Effector memory CD4-positive, alpha-beta T cell (primary cell): ENCODE results near the gene CRYBG1.

Experiments
- DNase-seq, 3 donors: peaks; one replicate each; pipeline ENCODE4 v3.0.0-alpha.2; 2020
- H3K27ac ChIP-seq: 2 replicates; pipeline ENCODE4 v1.7.0; 2013; ENCODE audit warnings: mild to moderate bottlenecking, low read length, moderate library complexity; ENCODE audit not compliant: insufficient read depth, poor library complexity, severe bottlenecking
- H3K27me3 ChIP-seq: replicated peaks from 2 replicates; pipeline ENCODE4 v1.7.0; 2013; ENCODE audit warnings: mild to moderate bottlenecking, low read length; ENCODE audit not compliant: insufficient read depth, control insufficient read depth, poor library complexity, severe bottlenecking
- H3K36me3 ChIP-seq: 2 replicates; pipeline ENCODE4 v1.7.0; 2013; ENCODE audit warnings: mild to moderate bottlenecking, low read length, moderate library complexity; ENCODE audit not compliant: control insufficient read depth, insufficient read depth
- H3K4me1 ChIP-seq: 2 replicates; pipeline ENCODE4 v1.7.0; 2013; ENCODE audit warnings: low read length, mild to moderate bottlenecking; ENCODE audit not compliant: control insufficient read depth, insufficient read depth, poor library complexity, severe bottlenecking
- H3K4me3 ChIP-seq: 2 replicates; pipeline ENCODE4 v1.7.0; 2013; ENCODE audit warnings: low read length, low read depth, mild to moderate bottlenecking; ENCODE audit not compliant: insufficient read depth, poor library complexity, severe bottlenecking
- H3K9me3 ChIP-seq: 2 replicates; pipeline ENCODE4 v1.7.0; 2013; ENCODE audit warnings: mild to moderate bottlenecking, low read length, moderate library complexity; ENCODE audit not compliant: control insufficient read depth

CRYBG1 gene

DNA sequence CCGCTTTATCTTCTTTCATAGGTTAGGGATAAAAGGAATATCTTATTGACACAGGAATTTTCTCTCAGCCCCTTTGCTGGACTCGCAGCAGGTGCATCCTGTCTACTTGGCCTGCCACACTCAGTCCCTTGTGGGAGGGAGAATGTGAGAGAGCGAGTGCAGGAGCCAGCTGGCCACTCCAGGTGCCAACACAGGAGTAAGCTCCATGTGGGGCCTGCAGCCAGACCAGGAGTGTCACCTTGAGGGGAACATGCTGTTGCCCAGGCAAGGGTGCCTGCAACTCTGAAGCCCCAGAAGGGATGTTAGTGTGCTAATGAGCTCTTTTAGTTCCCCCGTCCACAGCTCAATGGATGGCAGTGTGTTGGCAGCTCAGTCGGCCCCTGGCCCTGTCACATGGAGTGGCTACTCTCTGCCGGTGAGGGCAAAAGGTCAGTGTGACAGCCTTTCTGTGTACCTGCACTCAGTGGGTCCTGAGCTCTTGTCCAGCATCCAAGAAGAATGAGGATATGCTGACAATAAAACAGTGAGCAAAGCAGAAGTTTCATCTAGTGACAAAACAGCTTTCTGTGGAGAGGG is 57.1 kb downstream of the CRYBG1 start:
- no peaks in the 10 kb centered on the region for H3K9me3 ChIP-seq
- H3K4me3 ChIP-seq, result no peak overlapping the region
- no peaks in the 10 kb centered on the region for H3K27me3 ChIP-seq
- no peaks in the 10 kb centered on the region for H3K4me1 ChIP-seq
- DNase-seq, result no peak
- no peak overlapping the region for H3K27ac ChIP-seq
- H3K36me3 ChIP-seq, result no peaks in the 10 kb centered on the region

DNA sequence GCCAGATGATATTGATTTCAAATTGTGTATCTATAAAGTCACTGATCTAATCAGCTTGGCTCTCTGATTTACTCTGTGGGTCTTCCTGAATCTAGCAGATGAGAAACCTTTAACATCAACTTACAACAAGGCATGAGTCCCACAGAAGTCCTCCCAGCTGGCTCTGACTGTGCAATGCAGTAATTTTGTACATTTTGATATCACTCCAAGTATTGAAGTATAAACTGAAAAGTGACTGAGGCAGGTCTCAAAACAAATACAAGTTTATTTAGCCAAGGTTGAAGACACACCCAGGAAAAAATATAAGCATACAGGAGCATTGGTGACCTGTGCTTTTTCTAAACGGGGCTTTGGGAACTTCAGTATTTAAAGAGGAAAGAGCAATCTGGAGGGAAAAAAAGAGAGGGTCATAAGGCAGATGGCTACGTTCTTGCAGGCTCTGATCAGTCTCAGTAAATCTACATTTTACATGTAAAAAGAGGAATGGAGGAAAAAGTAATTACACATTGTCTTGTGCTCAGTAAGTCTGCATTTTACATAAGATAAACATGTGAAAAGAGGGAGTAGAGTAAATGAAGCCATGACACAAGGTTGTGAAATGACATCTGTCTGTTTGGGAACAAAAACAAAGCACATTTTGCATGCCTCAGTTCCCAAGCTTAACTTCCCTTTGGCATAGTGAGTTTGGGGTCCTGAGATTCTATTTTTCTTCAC is 59.5 kb downstream of the CRYBG1 start:
- Histone ChIP-seq H3K27me3 (no peaks in the 10 kb centered on the region), H3K4me1 (no peaks in the 10 kb centered on the region), H3K4me3 (no peak overlapping the region), H3K9me3 (no peaks in the 10 kb centered on the region), H3K36me3 (no peaks in the 10 kb centered on the region), H3K27ac (no peak overlapping the region)
- no peak for DNase-seq

DNA sequence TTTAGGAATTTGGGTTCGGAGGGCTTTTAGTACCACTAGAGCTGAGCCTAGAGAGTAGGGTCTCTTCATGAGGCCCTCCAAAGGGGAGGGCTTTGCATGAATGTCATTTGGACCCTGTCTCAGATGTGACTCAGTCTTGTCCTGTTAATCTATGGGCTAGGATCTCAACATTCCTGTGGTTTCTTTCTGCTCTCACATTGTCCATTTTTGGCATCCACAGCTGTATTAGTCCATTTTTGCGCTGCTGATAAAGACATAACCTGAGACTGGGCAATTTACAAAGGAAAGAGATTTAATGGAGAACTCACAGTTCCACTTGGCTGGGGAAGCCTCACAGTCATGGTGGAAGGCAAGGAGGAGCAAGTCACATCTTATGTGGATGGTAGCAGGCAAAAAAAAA is 61.0 kb downstream of the CRYBG1 start:
- no peak overlapping the region for H3K4me3 ChIP-seq
- no peaks in the 10 kb centered on the region for H3K36me3 ChIP-seq
- no peaks in the 10 kb centered on the region for H3K9me3 ChIP-seq
- H3K27me3 ChIP-seq, result no peaks in the 10 kb centered on the region
- DNase-seq, result no peak
- H3K27ac ChIP-seq, result no peak overlapping the region
- H3K4me1 ChIP-seq, result no peaks in the 10 kb centered on the region

DNA sequence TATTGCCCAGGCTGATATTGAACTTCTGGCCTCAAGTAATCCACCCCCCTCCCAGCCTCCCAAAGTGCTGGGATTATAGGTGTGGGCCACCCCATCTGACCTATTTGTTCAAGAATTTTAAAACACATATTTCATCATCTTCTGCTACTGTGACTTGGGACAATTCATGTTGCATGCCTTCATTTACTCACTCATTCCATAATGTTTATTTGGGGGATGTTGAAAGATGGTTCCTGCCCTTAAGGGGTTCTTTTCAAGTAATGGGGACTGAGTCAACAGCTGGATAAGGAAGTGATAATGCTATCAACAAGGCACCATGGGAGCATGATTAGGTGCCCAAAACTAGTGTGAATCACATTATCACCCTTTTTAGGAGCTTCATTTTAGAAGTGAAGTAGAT is 62.0 kb downstream of the CRYBG1 start:
- H3K27me3 ChIP-seq, result no peaks in the 10 kb centered on the region
- no peaks in the 10 kb centered on the region for H3K36me3 ChIP-seq
- H3K4me3 ChIP-seq, result no peak overlapping the region
- DNase-seq, result no peak
- no peaks in the 10 kb centered on the region for H3K9me3 ChIP-seq
- H3K4me1 ChIP-seq, result no peaks in the 10 kb centered on the region
- H3K27ac ChIP-seq, result no peak overlapping the region

- Histone ChIP-seq H3K27me3 (no peaks in the 10 kb centered on the region), H3K9me3 (no peaks in the 10 kb centered on the region), H3K36me3 (no peaks in the 10 kb centered on the region), H3K4me3 (no peak overlapping the region), H3K4me1 (no peaks in the 10 kb centered on the region), H3K27ac (no peak overlapping the region)
- DNase-seq, result no peak
Measured at GRCh38 chr6:106425382-106425781, 64.9 kb downstream of the CRYBG1 start.

GRCh38 chr6:106426250-106426970 is 65.9 kb downstream of the CRYBG1 start:
- Histone ChIP-seq H3K27me3 (no peaks in the 10 kb centered on the region), H3K4me3 (no peak overlapping the region), H3K27ac (no peak overlapping the region), H3K9me3 (no peaks in the 10 kb centered on the region), H3K4me1 (no peaks in the 10 kb centered on the region), H3K36me3 (no peaks in the 10 kb centered on the region)
- DNase-seq, result no peak

- Histone ChIP-seq H3K4me1 (no peaks in the 10 kb centered on the region), H3K4me3 (no peak overlapping the region)
Measured at GRCh38 chr6:106430466-106430865, 69.9 kb downstream of the CRYBG1 start.

GRCh38 chr6:106431405-106431804 is 70.9 kb downstream of the CRYBG1 start:
- no peaks in the 10 kb centered on the region for H3K4me1 ChIP-seq
- no peak for DNase-seq

More at GRCh38 chr6:106430466-106430865, 69.9 kb downstream of the CRYBG1 start:
- Histone ChIP-seq H3K9me3 (no peaks in the 10 kb centered on the region), H3K27ac (no peak overlapping the region), H3K36me3 (no peaks in the 10 kb centered on the region), H3K27me3 (no peaks in the 10 kb centered on the region)
- no peak for DNase-seq

DNA sequence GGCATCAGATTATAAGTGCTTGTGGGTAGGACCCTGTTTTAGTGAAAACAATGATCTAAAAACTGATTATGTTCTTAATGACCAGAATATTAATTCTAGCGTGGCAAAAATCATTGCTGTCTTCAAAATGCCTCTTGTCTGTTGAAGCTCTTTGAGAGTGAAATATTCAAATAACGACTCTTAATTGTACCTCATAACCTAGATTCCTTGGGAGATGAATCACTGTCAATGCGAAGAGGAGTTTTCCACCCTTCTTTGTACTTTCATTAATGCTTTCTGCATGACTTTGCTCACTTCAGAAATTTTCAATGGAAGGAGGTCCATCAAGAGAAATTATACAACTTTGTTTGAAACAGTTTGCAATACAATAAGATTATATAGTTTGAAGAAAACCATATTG is 71.5 kb downstream of the CRYBG1 start:
- DNase-seq, result no peak
- H3K4me1 ChIP-seq, result no peaks in the 10 kb centered on the region
- no peaks in the 10 kb centered on the region for H3K36me3 ChIP-seq
- no peaks in the 10 kb centered on the region for H3K27me3 ChIP-seq
- no peaks in the 10 kb centered on the region for H3K9me3 ChIP-seq
- H3K27ac ChIP-seq, result no peak overlapping the region
- H3K4me3 ChIP-seq, result no peak overlapping the region

More at GRCh38 chr6:106431405-106431804, 70.9 kb downstream of the CRYBG1 start:
- no peaks in the 10 kb centered on the region for H3K9me3 ChIP-seq
- H3K27ac ChIP-seq, result no peak overlapping the region
- H3K27me3 ChIP-seq, result no peaks in the 10 kb centered on the region
- H3K36me3 ChIP-seq, result no peaks in the 10 kb centered on the region
- no peak overlapping the region for H3K4me3 ChIP-seq

- no peak for DNase-seq
- Histone ChIP-seq H3K27me3 (peaks cover 4% of the 10 kb centered on the region), H3K36me3 (no peaks in the 10 kb centered on the region), H3K4me1 (no peaks in the 10 kb centered on the region), H3K9me3 (no peaks in the 10 kb centered on the region), H3K4me3 (no peak overlapping the region), H3K27ac (no peak overlapping the region)
Measured at GRCh38 chr6:106434530-106434929, 74.0 kb downstream of the CRYBG1 start.
